Astrocyte of the spinal cord (primary cell): ENCODE measurements around the gene RAP1B.
"Not testable (repeated sequence)": the region's sequence is repeated elsewhere in the genome, so short reads cannot be mapped to it uniquely, and the experiment has no call there.

Experiments used
- DNase-seq: peaks from one replicate; pipeline ENCODE4 v3.0.0; 2011; ENCODE audit warnings: low read depth, low spot score
- H3K4me3 ChIP-seq: 2 replicates; pipeline ENCODE4 v1.5.1; 2011; ENCODE audit warnings: low read depth, mild to moderate bottlenecking, low read length, moderate library complexity
- in situ Hi-C: cut with HindIII; loops from 2 replicates; pipeline ENCODE4 v1.10.0; 2017; ENCODE audit warnings: low sequenced_read_pairs
- TF ChIP-seq, protein P1 (sequence below): IDR thresholded peaks from 2 replicates; pipeline ENCODE4 v1.5.1; 2012; ENCODE audit warnings: low read depth, mild to moderate bottlenecking, low read length, inconsistent platforms

The RAP1B gene

DNA sequence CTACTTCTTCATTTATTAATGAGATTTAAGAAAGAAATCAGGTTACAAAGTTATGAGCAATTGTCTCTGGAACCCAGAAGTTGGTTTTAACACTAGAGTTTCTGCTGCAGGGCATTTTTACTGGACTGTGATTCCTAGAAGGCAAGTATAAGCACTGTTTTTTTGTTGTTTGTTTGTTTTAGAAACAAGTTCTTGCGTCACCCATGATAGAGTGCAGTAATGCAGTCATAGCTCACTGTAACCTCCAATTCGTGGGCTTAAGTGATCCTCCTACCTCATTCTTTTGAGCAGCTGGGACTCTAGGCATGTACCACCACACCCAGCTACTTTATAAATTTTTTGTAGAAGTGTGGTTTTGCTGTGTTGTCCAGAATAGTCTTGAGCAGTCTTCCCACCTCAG is 25.6 kb downstream of the RAP1B start:
- peak; percentile 45 for DNase-seq
- no peak overlapping the region for H3K4me3 ChIP-seq
- TF ChIP-seq, protein P1, sequence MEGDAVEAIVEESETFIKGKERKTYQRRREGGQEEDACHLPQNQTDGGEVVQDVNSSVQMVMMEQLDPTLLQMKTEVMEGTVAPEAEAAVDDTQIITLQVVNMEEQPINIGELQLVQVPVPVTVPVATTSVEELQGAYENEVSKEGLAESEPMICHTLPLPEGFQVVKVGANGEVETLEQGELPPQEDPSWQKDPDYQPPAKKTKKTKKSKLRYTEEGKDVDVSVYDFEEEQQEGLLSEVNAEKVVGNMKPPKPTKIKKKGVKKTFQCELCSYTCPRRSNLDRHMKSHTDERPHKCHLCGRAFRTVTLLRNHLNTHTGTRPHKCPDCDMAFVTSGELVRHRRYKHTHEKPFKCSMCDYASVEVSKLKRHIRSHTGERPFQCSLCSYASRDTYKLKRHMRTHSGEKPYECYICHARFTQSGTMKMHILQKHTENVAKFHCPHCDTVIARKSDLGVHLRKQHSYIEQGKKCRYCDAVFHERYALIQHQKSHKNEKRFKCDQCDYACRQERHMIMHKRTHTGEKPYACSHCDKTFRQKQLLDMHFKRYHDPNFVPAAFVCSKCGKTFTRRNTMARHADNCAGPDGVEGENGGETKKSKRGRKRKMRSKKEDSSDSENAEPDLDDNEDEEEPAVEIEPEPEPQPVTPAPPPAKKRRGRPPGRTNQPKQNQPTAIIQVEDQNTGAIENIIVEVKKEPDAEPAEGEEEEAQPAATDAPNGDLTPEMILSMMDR, result no peak
- in situ Hi-C loops, result no loop called here

DNA sequence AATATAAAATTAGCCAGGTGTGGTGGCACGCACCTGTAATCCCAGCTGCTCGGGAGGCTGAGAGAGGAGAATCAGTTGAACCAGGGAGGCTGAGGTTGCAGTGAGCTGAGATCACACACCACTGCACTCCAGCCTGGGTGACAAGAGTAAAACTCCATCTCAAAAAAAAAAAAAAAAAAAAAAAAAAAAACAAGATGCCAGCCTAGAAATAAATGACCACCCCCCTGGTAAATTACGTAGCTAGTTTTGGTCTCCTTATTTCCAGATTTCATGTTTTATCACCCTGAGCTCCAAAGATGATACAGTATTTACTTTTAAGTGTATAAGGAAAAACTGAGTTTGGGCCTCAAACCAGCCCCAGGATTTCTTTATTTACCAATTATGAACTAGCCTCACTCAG is 26.7 kb downstream of the RAP1B start:
- H3K4me3 ChIP-seq, in situ Hi-C loops: not testable (repeated sequence)

DNA sequence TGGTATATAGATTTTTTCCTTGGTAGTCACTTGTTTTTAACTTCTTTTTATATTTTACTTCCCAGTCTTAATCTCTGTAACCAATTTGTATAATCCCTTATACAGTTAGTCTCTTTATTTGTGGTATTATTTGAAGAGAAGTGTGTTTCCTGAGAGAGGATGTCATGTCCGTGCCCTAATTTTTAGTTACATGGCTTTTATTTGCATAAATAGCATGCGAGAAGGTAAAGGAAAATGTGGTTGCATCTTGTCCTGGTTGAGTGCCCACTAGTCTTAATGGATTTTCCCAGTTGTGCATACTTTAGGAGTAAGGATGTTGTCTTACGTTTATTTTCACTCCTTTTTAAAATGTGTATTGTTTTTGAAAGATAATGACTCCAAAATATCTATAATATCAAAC is 27.5 kb downstream of the RAP1B start:
- TF ChIP-seq, protein P1, result no peak
- in situ Hi-C loops, result no loop called here
- no peak overlapping the region for H3K4me3 ChIP-seq
- DNase-seq, result no peak

More for the DNA sequence above, 26.7 kb downstream of the RAP1B start:
- DNase-seq, result not testable (repeated sequence)

DNA sequence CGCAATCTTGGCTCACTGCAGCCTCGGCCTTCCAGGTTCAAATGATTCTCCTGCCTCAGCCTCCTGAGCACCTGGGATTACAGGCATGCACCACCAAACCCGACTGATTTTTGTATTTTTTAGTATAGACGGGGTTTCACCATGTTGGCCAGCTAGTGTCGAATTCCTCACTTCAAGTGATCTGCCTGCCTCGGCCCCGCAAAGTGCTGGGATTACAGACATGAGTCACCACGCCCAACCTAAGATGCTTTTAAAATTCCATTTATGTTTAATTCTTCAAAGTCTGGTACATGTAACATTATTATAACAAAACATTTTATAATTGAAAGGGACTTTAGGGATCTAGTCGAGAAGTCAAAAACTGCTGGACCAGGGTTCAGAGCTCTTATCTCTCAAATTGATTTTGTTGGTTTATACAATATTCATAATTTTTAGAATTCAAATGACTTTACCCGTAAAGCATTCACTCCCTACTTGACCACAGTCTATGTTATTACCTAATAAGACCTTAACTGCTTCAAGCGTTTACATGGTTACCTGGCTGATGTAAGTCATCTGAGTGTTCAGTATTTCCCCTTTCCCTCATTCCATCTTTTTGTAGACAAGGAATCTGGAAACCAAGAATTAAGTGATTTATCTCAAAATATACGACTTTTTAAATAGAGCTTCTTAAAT is 28.2 kb downstream of the RAP1B start:
- no peak overlapping the region for H3K4me3 ChIP-seq
- in situ Hi-C loops, result no loop called here
- DNase-seq, result peak; percentile 22
- TF ChIP-seq, protein P1, result no peak

DNA sequence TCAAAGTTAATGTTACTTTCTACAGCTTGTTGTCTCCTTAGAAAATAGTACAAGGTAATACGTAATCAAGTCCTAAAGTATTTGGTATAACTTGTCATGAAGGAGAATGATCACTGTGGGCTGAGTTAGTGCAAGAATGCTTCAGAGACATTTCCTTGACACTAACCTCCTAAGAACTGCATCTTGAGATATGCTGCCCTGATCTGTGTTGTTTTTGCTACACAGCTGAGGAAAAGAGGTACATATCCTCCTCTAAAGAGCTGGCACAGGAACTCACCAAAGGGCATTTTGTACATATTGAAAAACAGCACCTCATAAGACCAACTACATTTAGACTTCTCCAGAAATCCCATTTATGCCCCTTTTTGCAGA is 28.7 kb downstream of the RAP1B start:
- in situ Hi-C loops, result no loop called here
- TF ChIP-seq, protein P1, result no peak
- no peak for DNase-seq
- no peak overlapping the region for H3K4me3 ChIP-seq

DNA sequence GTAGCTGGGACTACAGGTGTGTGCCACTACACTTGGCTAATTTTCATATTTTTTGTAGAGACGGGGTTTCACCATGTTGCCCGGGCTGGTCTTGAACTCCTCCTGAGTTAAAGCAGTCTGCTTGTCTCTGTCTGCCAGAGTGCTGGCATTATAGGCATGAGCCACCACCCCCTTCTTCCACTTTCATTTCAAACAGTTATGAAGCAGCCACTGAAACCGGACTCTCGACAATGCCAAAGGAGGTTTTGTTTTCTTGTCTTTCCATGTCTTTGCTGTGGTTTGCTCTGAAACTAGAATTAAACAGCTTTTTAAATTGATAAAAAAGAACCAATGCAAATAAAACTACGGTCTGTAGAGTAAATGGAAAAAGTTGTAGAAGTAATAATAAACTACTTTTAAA is 30.4 kb downstream of the RAP1B start:
- TF ChIP-seq, protein P1, result no peak
- in situ Hi-C loops, result no loop called here
- no peak for DNase-seq
- H3K4me3 ChIP-seq, result no peak overlapping the region

DNA sequence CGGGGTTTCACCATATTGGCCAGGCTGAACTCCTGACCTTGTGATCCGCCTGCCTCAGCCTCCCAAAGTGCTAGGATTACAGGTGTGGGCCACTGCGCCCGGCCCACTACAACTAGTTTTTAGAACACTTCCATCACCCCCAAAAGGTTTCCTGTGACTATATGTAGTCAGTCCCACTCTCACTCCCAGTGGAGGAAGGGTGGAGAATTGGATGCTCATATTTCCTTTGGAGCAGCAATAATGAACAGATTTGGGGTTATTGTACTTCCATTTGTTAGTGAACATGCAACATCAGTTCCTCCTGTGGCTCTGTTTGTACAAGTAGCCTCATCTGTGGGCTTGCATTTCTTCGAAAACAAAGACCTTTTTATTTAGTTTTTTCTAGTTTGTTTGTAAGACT is 35.8 kb downstream of the RAP1B start:
- H3K4me3 ChIP-seq, result no peak overlapping the region
- TF ChIP-seq, protein P1, result no peak
- DNase-seq, result no peak
- in situ Hi-C loops, result no loop called here
